COLO829 (cell line): ENCODE data around the gene BLACAT1.

ENCODE experiments used
- DNase-seq: peaks from one replicate; pipeline ENCODE4 v3.0.0; 2012; ENCODE audit warnings: low spot score

The BLACAT1 gene

DNA sequence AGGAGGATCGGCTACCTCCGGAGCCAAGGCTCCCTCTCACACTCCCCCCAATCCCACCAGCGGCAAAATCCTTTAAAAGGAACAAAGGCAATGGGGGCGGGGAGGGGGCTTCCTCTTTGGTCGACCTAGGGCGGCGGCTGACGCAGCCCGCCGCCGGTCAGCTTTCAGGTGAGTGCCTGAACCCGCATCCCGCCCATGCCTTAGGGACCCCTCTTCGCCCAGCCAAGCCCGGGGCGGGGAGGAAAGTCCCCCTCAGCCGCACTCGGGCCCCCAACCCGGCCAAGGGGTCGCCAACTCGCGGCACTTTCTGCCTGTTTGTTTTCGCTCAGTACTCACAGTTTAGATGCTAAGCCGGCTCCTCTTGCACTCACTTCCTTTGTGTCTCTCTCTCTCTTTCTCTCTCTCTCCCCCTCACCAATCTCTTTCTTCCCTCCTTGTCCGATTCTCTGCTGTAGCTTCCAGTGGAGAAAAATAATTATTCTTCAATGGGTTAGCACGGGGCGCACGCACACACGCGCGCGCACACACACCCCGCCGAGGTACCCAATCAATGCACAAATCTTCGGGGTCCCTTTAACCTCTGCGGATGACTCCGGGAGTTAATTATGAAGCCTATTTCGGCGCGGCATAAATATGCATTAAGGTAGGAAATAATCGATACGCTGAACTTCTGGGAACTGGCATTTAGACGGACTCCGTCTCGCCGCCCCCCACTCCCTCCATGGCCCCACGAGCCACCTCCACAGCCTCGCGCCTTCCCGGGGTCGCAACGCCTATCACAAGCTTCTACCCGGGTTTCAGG, at the start of gene BLACAT1:
BLACAT1 (minus strand) TSS at position 465 of the 802 bp plus-strand sequence.
- DNase-seq: no peak

DNA sequence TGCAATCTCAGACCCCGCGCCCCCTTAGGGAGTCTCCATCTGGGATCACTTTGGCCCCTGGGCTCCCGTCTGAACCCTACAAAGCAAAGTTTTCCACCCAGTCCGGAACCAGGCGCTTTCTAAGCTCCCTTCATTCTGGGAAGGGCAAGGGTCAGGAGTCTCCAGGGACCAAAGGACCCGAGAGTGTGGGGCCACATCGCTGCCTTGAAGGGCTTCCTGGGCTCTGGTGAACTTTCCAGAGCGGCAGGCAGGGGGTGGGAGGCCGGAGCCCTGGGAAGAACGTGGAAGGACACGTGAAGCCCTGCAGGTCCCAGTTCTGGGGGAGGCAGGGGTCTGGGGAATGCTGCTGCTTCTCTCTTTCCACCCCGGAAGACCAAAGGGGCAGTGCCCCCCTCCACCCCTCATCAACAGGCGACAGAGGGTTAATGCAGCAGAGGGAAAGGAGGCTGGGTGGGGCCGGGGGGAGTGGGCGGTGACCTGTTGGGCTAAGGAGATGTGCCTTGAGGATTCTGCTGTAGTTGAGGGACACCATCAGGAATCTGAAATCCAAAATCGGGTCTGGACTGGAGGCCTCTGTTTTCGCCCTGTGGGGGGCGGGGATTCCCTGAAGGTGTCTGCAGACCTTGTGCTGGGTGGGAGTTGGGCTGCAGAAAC, 49.4 kb upstream of the BLACAT1 start:
- DNase-seq: no peak

DNA sequence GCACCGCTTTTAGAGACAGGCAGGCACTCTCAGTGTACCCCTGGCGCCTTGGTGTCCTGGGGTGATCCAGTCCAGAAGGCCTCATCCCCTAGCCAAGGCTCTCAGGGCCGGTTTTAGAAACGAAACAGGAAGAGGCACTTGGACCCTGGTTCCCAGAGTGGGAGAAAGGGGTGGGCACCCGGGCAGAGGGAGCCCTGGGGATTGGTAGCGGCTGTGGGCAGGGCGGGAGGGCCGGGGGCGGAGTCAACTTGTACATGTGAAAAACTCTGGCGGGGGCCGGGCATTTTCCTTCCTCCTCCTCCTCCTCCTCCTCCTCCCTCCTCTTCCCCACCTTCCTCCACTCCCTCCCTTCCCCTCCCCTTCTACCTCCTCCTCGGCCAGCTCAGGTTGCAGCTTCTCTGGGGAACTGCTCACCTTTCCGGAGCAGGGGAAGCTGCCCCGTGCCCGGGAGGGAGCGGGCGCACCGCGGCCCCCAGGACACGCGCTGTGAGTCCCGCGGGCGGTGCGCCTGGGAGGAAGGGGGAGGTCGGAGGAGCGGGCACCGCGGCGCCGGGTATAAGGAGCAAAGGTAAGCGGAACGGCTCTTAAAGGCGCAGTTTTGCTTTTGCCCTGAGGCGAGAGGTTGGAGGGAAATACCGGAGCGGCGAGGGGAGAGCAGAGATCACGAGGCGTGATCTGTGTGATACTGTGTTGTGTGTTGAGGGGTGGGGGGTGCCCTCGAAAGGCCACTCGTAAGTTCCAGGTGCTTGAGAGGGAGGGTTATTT, 48.6 kb upstream of the BLACAT1 start, which contains the start of gene CDK18:
CDK18 (plus strand) TSS at position 359 of the 765 bp plus-strand sequence. CDS start 18,499 bp downstream, outside the sequence.
- DNase-seq: peak; percentile 86

DNA sequence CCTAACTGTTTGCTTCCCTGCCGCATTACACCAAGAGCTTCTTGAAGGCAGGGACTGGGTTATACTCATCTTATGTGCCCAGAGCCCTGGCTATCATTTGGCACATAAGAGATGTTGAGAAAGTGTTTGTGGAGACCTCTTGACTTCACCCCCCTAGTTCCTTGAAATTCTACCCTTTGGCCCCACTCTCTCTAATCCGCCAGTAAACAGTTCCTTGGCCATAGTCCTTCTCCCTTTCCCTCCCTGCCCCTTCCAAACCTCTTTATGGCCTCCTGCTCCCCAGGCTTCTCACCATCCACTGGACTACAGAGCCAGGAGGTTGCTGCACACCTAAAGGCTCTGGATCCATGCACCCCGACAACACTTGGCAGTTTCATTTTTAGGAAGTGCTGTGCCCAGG, 47.1 kb upstream of the BLACAT1 start:
- no peak for DNase-seq

DNA sequence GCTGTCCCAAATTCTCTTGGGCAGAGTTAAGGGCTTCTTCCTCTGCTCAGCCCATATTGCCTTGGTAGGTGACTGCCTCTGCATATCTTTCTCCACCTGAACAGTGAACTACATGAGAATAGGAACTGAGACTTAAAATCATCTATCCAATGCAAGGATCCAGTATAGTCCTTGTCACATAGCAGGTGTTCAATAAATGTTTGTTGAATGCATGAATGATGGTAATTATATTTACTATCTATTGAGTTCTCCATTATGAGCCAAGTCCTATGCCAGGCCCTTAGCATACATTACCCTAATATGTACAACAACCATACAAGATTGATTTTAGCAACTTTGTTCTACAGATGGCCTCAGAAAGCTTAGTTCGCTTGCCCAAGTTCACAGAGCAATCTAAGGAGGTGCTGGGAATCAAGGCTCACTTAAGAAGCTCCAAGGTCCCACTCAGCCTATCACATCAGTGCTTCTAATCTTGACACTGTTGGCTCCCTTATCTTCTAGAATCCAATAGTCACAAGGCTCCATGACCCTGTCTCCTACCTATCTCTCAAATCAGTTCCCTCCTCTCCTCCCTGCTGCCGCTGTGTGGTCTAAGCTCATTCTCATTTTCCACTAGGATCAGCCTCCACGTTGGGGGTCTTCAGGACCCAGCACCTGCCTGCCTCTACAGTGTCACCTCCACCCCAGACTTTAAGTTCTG, 46.4 kb upstream of the BLACAT1 start:
- no peak for DNase-seq

DNA sequence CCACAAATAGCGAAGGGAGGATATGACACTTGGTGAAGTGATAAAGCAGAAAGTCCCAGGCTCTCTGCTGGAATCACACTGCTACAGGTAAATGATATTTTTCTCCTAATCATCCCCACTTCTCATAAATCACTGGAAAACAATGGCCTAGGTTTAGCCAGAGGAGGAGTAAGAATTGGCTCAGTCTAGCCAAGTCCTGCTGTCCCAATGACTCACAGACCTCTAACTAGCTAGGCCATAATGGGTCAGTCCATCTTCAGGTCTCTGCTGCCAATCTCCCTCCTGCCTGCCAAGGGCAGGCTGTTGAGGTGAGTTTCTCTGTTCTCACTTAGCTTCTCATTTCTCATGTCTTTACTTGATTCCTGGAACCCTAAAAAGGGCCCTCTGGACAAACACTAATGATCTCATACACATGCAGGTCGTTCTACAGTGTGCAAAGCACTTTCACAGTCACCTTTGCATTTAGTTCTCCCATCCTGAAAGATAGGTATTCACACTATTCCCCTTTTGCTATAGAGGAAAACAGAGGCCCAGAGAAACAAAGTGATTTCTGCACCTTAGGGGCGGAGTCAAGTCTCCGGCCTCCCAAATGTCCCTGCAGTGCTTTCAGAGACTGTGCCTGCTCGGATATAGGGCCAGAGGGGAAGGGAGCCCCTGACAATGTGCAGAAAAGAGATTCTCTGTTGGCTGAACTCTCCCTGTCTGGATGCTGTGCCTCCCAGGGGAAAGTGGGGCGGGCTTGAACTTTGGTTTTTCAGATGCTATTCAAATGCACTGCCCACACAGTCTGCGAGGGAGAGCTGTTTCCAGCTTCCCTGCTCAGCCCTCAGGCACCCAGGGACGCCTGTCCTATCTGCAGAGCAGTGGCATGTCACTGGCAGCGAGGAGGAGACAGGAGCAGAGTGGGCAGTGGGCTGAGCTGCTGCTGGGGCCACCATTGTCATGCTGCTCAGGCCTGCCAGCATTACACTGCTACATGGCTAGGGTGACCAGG, 44.7 kb upstream of the BLACAT1 start:
- DNase-seq: no peak

DNA sequence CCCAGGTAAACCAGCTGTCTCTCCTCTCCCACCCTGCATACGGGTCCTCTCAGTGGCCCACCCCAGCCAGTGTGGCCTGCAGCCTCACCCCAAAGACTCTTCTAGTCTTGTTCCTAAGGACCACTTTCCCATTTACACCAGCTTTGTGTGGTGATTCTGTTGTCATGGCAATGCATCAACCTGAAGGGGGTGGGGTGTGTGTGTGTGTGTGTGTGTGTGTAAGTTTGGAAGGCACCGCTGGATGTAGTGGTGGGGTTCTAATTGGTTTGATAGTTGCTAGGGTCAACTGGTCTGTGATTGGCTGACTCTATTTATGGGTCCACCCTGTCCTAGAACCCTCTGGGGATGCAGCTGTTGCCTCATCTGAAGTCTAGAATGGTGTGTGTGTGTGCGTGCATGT, 43.9 kb upstream of the BLACAT1 start:
- no peak for DNase-seq

DNA sequence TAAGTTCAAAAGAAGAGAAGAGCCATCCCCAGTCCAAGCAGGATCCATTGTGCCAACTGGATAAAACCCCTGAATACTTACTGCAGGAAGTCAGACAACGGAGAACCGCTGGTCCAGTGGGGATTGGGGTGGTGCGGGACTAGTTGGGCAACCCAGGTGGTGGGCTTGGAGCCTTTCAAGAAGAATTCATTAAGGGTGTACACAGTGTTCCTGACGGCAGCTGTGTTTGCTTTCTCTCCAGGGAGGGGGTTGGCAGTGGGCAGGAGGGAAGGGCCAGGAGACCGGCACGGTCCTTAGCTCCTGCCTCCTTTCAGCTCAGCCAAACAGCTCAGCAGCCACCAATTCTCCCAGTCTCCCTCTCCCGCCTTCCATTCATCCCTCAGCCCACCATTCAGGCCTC, 41.5 kb upstream of the BLACAT1 start:
- DNase-seq: no peak

DNA sequence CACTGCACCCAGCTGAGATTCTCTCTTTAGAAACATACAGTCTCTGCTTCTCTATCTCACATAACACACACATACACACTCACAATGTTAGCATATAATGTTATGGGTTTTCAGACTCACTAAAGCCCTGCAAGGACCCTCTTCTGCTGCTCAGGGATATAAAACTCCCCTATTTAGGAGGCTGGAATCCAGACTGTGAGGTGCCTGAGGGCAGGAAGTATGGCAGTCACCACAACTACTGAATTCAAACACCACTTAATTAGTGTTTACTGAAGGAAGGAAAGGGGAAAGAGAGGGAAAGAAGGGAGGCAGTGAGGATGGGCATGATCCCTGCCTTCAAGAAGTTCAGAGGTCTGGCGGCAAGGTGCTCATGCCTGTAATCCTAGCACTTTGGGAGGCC, 40.8 kb upstream of the BLACAT1 start:
- no peak for DNase-seq

DNA sequence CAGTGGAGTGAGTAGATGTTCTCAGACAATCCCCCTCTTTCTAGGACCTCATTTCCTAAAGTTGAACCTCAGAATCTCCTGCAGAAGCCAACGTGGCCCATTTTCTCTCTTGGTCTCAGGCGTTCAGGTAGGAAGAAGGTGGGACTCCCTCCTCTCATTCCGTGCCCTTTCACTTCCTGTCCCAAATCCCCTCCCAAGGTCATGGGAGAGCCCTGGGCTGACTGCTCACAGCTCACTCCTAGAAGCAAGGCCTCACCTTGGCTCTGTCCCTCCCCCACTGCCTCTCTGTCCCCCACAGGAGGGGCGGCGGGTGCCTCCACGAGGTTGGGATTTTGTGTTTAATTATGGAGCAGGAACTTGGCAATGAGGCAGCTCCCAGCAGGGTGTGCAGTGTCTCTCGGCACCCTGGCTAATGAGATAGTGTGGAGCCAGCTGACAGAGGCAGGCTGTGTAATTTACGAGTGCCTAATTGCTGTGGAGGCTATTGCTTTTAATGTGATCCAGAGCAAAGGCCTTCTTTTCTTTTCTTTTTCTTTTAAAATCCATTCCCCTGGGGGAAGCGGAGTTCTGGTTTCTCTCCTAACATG, 39.5 kb upstream of the BLACAT1 start:
- no peak for DNase-seq

DNA sequence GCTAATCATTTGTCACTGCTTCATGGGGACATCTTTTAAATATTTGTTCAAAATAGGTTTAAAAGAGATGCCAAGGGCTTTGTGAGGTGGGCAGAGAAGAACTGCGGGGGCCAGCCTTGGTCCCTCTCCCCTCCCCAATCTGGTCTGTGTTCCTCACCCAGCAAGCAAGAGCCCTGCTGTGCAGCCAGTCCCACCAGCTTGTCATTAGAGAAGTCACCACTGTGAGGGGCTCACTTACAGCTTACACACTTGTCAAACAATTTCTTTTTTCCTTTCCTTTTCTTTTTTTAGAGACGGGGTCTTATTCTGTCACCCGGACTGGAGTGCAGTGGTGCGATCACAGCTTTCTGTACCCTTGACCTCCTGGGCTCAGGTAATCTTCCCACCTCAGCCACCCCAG, 38.3 kb upstream of the BLACAT1 start:
- no peak for DNase-seq

DNA sequence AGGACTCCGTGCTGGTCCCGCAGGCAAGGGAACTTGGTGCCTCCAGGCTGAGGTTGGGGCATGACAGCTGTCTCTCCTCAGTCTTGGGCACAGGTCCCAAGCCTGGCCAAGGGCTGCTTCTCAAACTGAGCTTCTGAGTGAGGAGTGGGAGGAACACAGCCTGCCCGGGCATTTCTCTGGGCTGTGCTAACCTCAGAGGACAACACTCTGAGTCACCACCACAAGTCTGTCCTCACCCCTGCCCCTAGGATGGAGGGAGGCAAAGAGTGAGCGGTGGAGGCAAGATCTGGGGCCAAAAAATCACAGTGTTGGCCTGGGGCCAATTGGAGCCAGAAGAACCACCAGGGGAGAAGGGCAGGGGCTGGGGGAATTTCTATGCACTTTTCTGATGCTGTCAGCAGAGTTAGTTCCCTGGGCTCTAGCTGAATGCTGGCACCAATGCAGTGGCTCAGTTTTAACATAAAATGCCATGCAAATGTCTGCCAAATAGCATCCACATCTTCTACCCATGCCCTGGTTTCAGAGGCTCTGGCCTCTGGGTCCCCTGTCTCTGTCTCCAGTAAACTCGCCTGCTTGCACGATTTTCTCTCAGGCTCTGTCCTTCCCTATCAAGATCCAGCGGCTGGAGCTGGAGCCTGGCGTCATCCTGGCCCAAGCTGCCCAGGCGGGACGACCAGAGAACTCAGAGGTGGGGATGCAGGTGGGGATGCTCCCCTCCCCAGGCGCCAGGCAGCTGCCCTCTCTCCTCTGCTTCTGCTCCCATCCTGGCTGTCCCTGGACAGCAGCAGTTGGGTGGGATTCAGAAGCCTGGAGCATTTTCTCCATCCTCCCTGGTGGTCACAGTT, 37.6 kb upstream of the BLACAT1 start:
- DNase-seq: peak; percentile 67

DNA sequence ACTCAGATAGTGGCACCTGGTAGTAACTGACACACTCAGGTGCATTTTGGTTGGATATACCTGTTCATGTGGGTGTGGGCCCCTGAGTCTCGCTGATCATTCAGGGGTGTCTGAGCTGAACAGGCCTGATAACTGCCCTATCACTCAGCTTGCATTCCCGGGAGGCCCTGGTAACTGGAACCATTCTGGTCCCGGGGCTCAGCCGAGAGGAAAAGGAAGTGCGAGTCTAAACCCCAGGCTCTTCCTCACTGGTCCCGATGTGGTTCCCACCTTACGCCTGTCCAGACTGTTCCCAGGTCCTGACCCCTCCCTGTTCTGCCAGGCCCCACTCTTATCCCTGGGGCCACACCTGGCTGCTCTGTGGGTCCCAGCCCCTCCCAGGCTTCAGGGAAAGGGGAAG, 36.9 kb upstream of the BLACAT1 start:
- DNase-seq: no peak

DNA sequence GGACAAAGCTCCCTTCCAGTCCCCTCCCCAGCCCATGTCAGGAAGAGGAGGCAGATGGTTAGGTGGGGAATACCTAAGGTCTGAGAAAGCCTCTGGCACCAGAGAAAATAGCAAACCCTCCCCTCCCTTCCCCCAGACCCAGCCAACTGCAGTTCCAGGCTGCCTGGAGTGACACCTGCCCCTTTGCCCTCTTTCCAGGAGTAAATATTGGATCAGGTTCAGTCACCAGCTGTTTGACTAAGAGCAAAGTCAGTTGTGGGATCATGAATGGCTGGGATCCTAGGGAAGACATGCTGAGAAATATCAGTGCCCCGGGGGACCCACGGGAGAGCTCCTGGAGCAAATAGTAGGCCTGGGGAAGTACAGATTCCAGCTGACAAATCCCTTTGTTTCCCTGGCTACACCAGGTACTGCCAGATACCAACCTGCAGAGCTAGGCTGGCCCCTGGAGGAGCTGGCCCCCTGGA, 36.4 kb upstream of the BLACAT1 start:
- no peak for DNase-seq

DNA sequence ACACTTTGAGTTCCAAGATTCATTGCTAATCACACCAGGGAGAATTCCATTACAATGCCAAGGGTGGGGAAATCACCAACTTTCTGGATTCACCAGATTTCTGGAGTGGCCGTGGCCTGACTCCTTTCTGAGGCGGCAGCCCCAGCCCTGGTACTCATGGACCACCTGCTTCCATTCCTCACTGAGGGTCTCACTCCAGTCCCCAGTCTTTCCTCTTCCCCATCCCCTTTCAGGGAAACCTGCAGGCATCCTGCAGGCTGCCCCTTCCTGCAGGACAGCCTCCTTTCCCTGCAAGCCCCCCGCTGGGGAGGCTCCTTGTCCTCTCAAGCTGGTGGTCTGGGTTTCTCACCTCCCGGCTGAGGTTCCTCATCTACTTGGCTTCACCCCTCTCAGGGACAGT, 35.9 kb upstream of the BLACAT1 start:
- no peak for DNase-seq

DNA sequence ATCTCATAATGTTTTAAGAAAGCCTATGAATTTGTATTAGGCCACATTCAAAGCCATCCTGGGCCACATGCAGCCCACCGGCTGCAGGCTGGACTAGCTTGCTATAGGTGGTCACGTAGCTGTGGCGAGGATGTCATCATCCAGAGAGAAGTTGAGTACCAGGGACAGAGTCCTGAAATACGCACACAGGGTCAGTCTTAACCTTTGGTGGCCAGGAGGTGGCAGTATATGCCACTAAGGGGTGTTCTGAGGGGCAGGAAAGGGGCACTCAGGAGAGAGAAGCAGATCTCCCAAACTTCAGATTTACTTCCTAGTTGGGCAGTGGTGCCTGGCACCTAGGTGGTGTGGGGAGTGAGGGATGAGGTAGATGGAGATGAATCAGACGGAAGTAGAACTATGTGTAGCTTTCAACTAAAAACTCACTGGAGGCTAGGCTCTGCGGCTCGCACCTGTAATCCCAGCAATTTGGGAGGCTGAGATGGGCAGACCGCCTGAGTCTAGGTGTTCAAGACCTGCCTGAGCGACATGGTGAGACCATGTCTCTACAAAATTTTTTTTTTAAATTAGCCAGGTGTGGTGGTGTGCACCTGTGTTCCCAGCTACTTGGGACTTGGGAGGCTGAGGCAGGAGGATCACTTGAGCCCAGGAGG, 32.4 kb upstream of the BLACAT1 start:
- DNase-seq: peak; percentile 88

DNA sequence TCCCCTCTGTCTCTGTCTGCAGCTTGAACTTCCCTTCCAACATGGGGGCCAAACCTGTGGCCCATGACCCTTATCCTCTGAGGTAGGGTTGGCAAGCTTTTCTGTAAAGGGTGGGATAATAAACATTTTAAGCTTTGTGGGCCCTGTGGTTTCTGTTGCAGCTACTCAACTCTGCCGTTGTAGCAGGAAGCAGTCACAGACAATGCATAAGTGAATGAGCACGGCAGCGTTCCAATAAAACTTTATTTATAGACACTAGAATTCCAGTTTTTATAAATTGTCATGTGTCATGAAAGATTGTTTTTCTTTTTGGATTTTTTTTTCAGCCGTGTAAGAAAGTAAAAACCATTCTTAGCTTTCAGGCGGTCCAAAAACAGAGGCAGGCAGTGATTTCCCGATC, 30.4 kb upstream of the BLACAT1 start:
- DNase-seq: no peak

DNA sequence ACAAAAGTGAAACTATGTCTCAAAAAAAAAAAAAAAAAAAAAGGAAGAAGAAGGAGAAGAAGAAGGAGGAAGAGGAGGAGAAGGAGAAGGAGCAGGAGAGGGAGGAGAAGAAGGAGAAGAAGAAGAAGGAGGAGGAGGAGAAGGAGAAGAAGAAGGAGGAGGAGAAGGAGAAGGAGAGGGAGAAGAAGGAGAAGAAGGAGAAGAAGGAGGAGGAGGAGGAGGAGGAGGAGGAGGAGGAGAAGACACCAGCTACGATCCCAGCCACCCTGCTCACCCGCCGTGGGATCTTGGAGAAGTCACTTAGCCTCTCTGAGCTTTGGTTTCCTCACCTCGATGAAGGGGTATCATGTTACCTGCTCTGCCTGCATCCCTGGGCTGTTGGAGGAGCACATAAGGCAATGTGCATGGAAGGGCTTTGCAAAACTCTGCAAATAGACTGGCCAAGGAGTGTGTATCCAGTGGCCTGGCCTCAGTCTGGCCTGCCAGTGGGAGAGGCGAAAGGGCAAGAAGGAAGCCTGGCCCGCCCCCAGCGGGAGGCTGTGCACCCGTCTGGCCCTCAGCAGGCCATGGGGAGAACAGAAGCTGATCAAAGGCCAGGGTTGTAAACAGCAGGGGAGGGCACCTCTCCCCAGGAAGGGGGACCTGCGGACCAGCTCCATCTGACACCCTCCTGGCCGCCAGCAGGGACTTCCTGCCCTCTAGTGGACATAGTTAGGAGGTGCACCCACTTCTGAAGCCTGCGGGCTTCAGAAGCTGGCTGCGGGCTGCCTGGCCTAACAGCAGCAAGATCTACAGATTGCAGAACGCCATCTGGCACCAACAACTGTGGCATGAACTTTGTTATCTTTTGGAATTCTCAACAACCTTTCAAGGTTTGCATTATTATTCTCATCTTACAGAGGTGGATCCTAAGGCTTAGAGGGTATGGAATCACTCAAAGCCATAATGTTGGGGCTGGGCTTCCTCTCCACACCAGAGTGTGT, 29.4 kb upstream of the BLACAT1 start:
- DNase-seq: peak; percentile 92
